GM23248 (cell line): Measurements from ENCODE around the gene STAT4.

Experiments used
- EZH2 ChIP-seq: fragments of 200-600 bp; sonication (generic); IDR thresholded peaks from 2 replicates; pipeline ENCODE4 v1.6.1; 2018; ENCODE audit warnings: antibody characterized with exemption, mild to moderate bottlenecking; ENCODE audit not compliant: insufficient read depth, poor library complexity, severe bottlenecking
- EZH2phosphoT487 ChIP-seq: fragments of 200-600 bp; sonication (generic); IDR thresholded peaks from 2 replicates; pipeline ENCODE4 v1.6.1; 2018; ENCODE audit warnings: antibody characterized with exemption, moderate library complexity, mild to moderate bottlenecking, low read depth; ENCODE audit not compliant: insufficient read depth

DNA sequence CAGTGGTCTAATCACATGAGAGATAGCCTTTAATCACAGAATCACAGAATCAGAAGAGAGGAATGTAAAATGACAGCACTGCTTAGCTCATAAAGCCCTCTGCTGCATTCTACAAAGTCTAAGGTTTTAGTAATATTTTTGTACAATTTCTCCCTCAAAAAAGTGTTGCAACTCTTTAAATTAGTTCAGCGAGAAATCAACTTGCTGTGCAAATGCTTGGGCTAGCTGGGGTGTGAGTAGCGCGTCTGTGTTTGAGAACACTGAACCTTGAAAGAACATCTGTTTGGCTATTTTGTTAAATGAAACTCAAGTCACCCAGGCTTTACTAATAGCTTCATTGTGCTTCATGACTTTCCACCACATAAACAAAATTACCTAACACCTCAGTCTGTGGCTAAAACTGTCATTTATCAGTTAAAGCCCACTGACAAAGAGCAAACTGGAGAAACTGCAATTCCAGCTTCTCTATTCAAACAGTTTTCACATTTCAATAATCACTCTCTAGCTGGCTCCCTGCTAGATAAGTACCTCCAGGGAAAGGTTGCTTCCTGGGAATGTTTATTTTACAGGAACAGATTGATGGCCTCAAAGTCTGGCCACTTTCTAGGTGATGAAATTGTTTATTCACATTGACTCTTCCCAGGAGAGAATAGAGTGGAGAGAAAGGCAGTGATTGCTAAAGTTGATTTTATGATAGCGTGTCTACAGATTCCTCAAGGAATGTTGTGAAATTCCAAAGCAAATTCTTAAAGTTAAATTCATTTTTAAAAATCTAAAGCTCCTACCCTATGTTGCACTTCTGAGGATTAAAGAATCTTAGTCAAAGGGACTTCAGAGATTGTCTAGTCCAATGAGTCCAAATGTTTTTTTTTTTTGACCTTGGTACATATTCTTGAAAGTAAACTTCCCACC lies 100.8 kb downstream of the STAT4 start:
- TF ChIP-seq EZH2 (no peak), EZH2phosphoT487 (0 out of 2 replicates have a peak, but pooled peaks have one; percentile 65)
